Activated T-cell treated with anti-CD3 and anti-CD28 coated beads, Interleukin-2, amount 50 U/mL, for 72 hours (primary cell): ENCODE measurements around the gene DRD2. TPM values are rescaled to one million over a fixed set of nuclear protein-coding genes. Genes with fewer than 3 reads are reported as not detected.

Source experiments
- ATAC-seq, 2 donors: fragments of 150-1000 bp; cut with Tn5 transposase; replicated peaks in 1 of 2; 2 replicates each; pipeline ENCODE4 v1.10.0; 2021; ENCODE audit warnings: moderate library complexity in 2 of 2, mild to moderate bottlenecking in 1 of 2
- DNase-seq, 2 donors: peaks; one replicate each; pipeline ENCODE4 v3.0.0; 2021 to 2022; ENCODE audit warnings: mixed read lengths in 1 of 2
- H3K27ac Mint-ChIP-seq: one replicate; pipeline ENCODE4 v1.8.0; 2022; ENCODE audit warnings: mild to moderate bottlenecking, moderate library complexity, mixed read lengths
- H3K27me3 Mint-ChIP-seq: one replicate; pipeline ENCODE4 v1.8.0; 2022; ENCODE audit warnings: low read depth, mixed read lengths
- H3K36me3 Mint-ChIP-seq, 2 donors: one replicate each; pipeline ENCODE4 v1.8.0; 2022; ENCODE audit warnings: mixed read lengths in 2 of 2, mild to moderate bottlenecking in 1 of 2; ENCODE audit not compliant: insufficient read depth in 2 of 2
- H3K4me1 Mint-ChIP-seq: one replicate; pipeline ENCODE4 v1.8.0; 2022; ENCODE audit warnings: low read depth, mixed read lengths
- H3K4me3 Mint-ChIP-seq, 2 donors: one replicate each; pipeline ENCODE4 v1.8.0; 2022; ENCODE audit warnings: mild to moderate bottlenecking in 2 of 2, mixed read lengths in 2 of 2, moderate library complexity in 2 of 2
- H3K9me3 Mint-ChIP-seq, 2 donors: one replicate each; pipeline ENCODE4 v1.8.0; 2022; ENCODE audit warnings: mixed read lengths in 2 of 2
- total RNA-seq, 2 donors: library from RNA; stranded (reverse); gene quantifications; one replicate each; pipeline ENCODE4 v1.2.3, GENCODE V29; 2022

Gene DRD2
- total RNA-seq, 2 donors from 2014 or later: 0.12 to 0.30 TPM

- no peak overlapping the region for H3K4me3 Mint-ChIP-seq
- ATAC-seq: no peak
These were observed 29.4 kb upstream of the DRD2 start for GRCh38 chr11:113504586-113504985.

DNA sequence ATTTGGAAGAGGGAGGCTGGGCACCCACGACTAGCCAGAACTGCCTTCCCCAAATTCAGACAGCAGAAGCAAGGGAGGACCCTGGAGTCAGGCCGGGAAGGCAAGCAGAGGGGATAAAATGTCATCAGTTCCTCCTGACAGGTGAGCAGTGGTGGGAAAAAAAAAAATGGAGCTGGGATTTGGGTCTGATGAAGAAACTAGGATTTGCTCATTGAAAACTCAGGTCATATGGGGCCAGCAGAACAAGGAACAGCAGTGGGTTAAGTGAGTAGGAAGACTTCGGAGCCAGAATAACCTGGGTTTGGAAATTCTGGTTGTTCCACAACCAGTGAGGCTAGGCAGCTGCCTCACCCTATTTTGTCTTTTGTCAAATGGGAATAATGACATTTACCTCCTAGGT lies 28.9 kb upstream of the DRD2 start:
- H3K9me3 Mint-ChIP-seq: no peaks in the 10 kb centered on the region
- H3K27ac Mint-ChIP-seq: no peak overlapping the region
- H3K4me1 Mint-ChIP-seq: no peaks in the 10 kb centered on the region
- DNase-seq: no peak
- no peaks in the 10 kb centered on the region for H3K36me3 Mint-ChIP-seq
- no peak for ATAC-seq
- no peak overlapping the region for H3K4me3 Mint-ChIP-seq
- H3K27me3 Mint-ChIP-seq: peaks cover 17% of the 10 kb centered on the region

More at GRCh38 chr11:113504586-113504985, 29.4 kb upstream of the DRD2 start:
- peaks cover 20% of the 10 kb centered on the region for H3K27me3 Mint-ChIP-seq
- H3K36me3 Mint-ChIP-seq: no peaks in the 10 kb centered on the region
- H3K27ac Mint-ChIP-seq: no peak overlapping the region
- no peaks in the 10 kb centered on the region for H3K9me3 Mint-ChIP-seq
- H3K4me1 Mint-ChIP-seq: no peaks in the 10 kb centered on the region
- DNase-seq: no peak

DNA sequence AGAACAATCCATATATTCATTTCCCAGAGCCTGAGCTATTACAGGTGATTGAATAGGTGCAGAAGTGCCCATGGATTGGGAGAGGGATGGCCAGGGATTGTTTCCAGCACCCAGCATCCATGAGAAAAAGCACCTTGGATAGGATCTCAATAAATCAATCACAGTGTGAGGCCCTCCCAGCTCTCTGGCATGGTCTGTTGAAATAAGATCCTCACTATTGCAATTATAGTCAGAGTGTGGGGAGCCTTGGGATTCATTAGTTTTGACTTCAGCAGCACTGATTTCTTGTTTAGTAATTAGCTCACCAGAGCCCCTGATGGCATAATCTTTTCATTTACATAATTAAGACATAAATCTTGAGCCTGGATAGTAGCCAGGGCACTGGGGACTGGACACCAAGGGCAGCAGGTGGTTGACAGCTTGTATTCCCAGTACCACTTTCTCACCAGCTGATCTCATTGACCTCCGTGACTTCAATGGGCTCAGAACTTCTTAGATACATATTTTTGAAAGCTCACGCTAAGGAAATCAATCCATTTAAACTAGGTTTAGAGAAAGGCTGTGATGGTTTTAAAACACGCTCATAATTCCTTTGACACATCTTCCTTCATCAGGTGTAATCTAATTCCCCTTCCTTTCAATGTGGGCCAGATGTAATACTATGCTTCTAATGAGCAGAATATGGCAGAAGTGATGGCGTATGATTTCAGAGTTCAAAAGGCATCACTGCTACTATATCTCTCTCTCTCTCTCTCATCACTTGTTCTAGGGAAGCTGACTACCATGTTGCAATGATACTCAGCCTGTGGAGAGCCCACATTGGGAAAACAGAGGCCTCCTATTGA lies 22.1 kb upstream of the DRD2 start:
- Mint-ChIP-seq H3K4me3 (no peak overlapping the region), H3K27ac (no peak overlapping the region), H3K4me1 (no peaks in the 10 kb centered on the region), H3K27me3 (peaks cover 14% of the 10 kb centered on the region), H3K9me3 (no peaks in the 10 kb centered on the region), H3K36me3 (no peaks in the 10 kb centered on the region)
- no peak for DNase-seq
- ATAC-seq: no peak

GRCh38 chr11:113496026-113496651 lies 20.9 kb upstream of the DRD2 start:
- Mint-ChIP-seq H3K27me3 (peaks cover 14% of the 10 kb centered on the region), H3K27ac (no peak overlapping the region), H3K4me3 (no peak overlapping the region), H3K9me3 (no peaks in the 10 kb centered on the region), H3K36me3 (no peaks in the 10 kb centered on the region), H3K4me1 (no peaks in the 10 kb centered on the region)
- DNase-seq: no peak
- no peak for ATAC-seq

DNA sequence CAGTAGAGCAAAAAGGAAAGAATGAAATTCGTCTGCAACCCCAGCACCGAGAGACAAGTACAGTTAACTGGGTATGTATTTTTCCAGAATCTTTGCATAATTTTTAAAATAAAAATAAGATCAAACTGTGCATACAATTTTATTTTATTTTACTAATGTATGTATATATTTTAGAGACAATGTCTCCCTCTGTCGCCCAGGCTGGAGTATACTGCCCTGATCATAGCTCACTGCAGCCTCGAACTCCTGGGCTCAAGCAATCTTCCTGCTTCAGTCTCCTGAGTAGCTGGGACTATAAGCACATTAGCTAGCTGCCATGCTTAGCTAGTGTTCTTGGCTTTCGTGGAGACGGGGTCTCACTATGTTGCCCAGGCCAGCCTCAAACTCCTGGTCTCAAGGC lies 18.8 kb upstream of the DRD2 start:
- Mint-ChIP-seq H3K4me3 (no peak overlapping the region), H3K4me1 (no peaks in the 10 kb centered on the region), H3K36me3 (no peaks in the 10 kb centered on the region), H3K9me3 (no peaks in the 10 kb centered on the region), H3K27ac (no peak overlapping the region), H3K27me3 (peaks cover 14% of the 10 kb centered on the region)
- ATAC-seq (no peak), DNase-seq (no peak)

GRCh38 chr11:113493206-113493605 lies 18.0 kb upstream of the DRD2 start:
- ATAC-seq (no peak), DNase-seq (no peak)
- no peaks in the 10 kb centered on the region for H3K4me1 Mint-ChIP-seq
- peaks cover 14% of the 10 kb centered on the region for H3K27me3 Mint-ChIP-seq
- H3K36me3 Mint-ChIP-seq: no peaks in the 10 kb centered on the region
- no peak overlapping the region for H3K27ac Mint-ChIP-seq
- H3K9me3 Mint-ChIP-seq: no peaks in the 10 kb centered on the region
- no peak overlapping the region for H3K4me3 Mint-ChIP-seq

GRCh38 chr11:113488931-113489351 lies 13.7 kb upstream of the DRD2 start:
- Mint-ChIP-seq H3K4me3 (no peak overlapping the region), H3K4me1 (no peaks in the 10 kb centered on the region), H3K9me3 (peaks cover 0 to 2% of the 10 kb centered on the region in 2 donors), H3K36me3 (no peaks in the 10 kb centered on the region), H3K27me3 (peaks cover 5% of the 10 kb centered on the region), H3K27ac (no peak overlapping the region)
- DNase-seq (no peak), ATAC-seq (no peak)

DNA sequence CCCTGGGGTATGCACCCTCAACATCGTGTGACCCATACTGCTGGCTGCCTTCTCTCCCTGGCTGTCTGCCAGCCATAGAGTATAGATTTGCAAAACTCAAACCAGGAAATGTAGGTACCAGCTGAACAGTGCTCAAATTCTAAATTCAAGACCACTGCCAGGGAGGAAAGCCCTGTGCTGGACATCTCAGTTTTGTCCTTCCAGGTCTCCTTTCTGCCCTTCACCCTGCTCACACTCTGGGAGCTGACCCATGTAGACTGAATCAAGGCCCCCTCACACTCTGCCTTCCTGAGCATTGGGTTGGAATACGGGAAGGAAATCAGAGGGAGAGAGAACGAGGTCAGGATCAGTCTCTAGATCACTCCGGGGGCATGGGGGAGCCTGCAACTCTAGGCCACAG lies 12.4 kb upstream of the DRD2 start:
- H3K4me1 Mint-ChIP-seq: no peaks in the 10 kb centered on the region
- peaks cover 0 to 2% of the 10 kb centered on the region in 2 donors for H3K9me3 Mint-ChIP-seq
- H3K36me3 Mint-ChIP-seq: no peaks in the 10 kb centered on the region
- H3K27me3 Mint-ChIP-seq: peaks cover 5% of the 10 kb centered on the region
- DNase-seq (no peak), ATAC-seq (no peak)
- no peak overlapping the region for H3K27ac Mint-ChIP-seq
- H3K4me3 Mint-ChIP-seq: no peak overlapping the region

- H3K9me3 Mint-ChIP-seq: peaks cover 0 to 2% of the 10 kb centered on the region in 2 donors
- no peaks in the 10 kb centered on the region for H3K36me3 Mint-ChIP-seq
- no peak overlapping the region for H3K4me3 Mint-ChIP-seq
- H3K27me3 Mint-ChIP-seq: peaks cover 22% of the 10 kb centered on the region
- no peak for ATAC-seq
- DNase-seq: no peak
- H3K4me1 Mint-ChIP-seq: no peaks in the 10 kb centered on the region
- H3K27ac Mint-ChIP-seq: no peak overlapping the region
These were observed 9.0 kb upstream of the DRD2 start for GRCh38 chr11:113484223-113484622.

GRCh38 chr11:113481672-113482071 lies 6.5 kb upstream of the DRD2 start:
- peaks cover 0 to 2% of the 10 kb centered on the region in 2 donors for H3K9me3 Mint-ChIP-seq
- peaks cover 42% of the 10 kb centered on the region for H3K27me3 Mint-ChIP-seq
- no peaks in the 10 kb centered on the region for H3K36me3 Mint-ChIP-seq
- no peak overlapping the region for H3K27ac Mint-ChIP-seq
- H3K4me3 Mint-ChIP-seq: no peak overlapping the region
- DNase-seq (no peak), ATAC-seq (no peak)
- H3K4me1 Mint-ChIP-seq: no peaks in the 10 kb centered on the region

GRCh38 chr11:113481226-113481625 lies 6.0 kb upstream of the DRD2 start:
- Mint-ChIP-seq H3K4me3 (no peak overlapping the region), H3K4me1 (peaks cover under 1% of the 10 kb centered on the region), H3K36me3 (no peaks in the 10 kb centered on the region)

DNA sequence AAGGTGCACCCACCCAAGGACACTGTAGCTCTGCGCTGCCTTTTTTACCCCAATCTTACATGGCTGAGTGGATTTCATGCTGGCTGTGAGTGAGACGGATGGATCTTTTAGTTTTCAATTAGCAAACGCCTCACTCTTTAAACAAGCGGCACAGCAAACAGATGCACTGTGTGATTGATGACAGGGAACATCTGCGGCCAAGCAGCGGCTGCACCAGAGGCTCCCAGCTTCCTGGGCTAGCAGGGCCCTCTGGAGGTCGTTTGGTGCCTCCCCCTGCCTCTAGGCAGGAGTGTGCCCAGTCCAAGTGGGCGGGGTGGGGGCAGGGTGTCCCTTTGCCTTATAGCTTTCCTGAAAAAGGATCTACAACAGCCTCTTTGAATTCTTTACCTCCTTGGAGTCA lies 2.1 kb upstream of the DRD2 start:
- no peak for ATAC-seq
- no peak overlapping the region for H3K4me3 Mint-ChIP-seq
- DNase-seq: no peak
- H3K27me3 Mint-ChIP-seq: peaks cover 68% of the 10 kb centered on the region
- H3K9me3 Mint-ChIP-seq: no peaks in the 10 kb centered on the region
- no peaks in the 10 kb centered on the region for H3K36me3 Mint-ChIP-seq
- H3K4me1 Mint-ChIP-seq: peaks cover 13% of the 10 kb centered on the region
- no peak overlapping the region for H3K27ac Mint-ChIP-seq

More at GRCh38 chr11:113481226-113481625, 6.0 kb upstream of the DRD2 start:
- DNase-seq (no peak), ATAC-seq (no peak)
- Mint-ChIP-seq H3K27ac (no peak overlapping the region), H3K9me3 (peaks cover 0 to 2% of the 10 kb centered on the region in 2 donors), H3K27me3 (peaks cover 44% of the 10 kb centered on the region)

GRCh38 chr11:113476553-113476952 lies 1.4 kb upstream of the DRD2 start:
- DNase-seq: no peak
- no peak for ATAC-seq
- no peaks in the 10 kb centered on the region for H3K36me3 Mint-ChIP-seq
- peaks cover 13% of the 10 kb centered on the region for H3K4me1 Mint-ChIP-seq
- H3K27me3 Mint-ChIP-seq: peaks cover 75% of the 10 kb centered on the region
- H3K27ac Mint-ChIP-seq: no peak overlapping the region
- H3K4me3 Mint-ChIP-seq: no peak overlapping the region
- H3K9me3 Mint-ChIP-seq: no peaks in the 10 kb centered on the region
